GM19023 (cell line): ENCODE measurements around the gene ZNF655.
A peak's percentile ranks its signal among the peaks of the same experiment; 100 is the strongest.

Experiments
- ATAC-seq: cut with Tn5 transposase; IDR thresholded peaks from one replicate; pipeline ENCODE4 v1.9.1; 2021; ENCODE audit warnings: mild to moderate bottlenecking, moderate library complexity; ENCODE audit not compliant: unreplicated experiment

Gene ZNF655

GRCh38 chr7:99601656-99602310 is 43.3 kb downstream of the ZNF655 start:
- ATAC-seq, result no peak

- ATAC-seq, result no peak
These were observed 47.1 kb downstream of the ZNF655 start for GRCh38 chr7:99605527-99605926.

GRCh38 chr7:99606531-99606930 is 48.1 kb downstream of the ZNF655 start:
- no peak for ATAC-seq

- ATAC-seq, result no peak
These were observed 49.1 kb downstream of the ZNF655 start for GRCh38 chr7:99607548-99607947.

GRCh38 chr7:99614495-99614894 is 56.1 kb downstream of the ZNF655 start:
- ATAC-seq, result no peak

- ATAC-seq, result no peak
These were observed 57.5 kb downstream of the ZNF655 start for GRCh38 chr7:99615989-99616358.

- peak; percentile 96 for ATAC-seq
These were observed 58.1 kb downstream of the ZNF655 start, which contains the start of gene ZSCAN25 for GRCh38 chr7:99616359-99617191. TSS of gene ZSCAN25 (plus strand) at chr7:99616946. CDS start at chr7:99619607, 2,661 bp downstream.

GRCh38 chr7:99617192-99617781 is 58.8 kb downstream of the ZNF655 start:
- ATAC-seq, result no peak

- no peak for ATAC-seq
These were observed 60.3 kb downstream of the ZNF655 start for GRCh38 chr7:99618726-99619125.

GRCh38 chr7:99619571-99620130 is 61.2 kb downstream of the ZNF655 start:
- no peak for ATAC-seq

- ATAC-seq, result no peak
These were observed 62.8 kb downstream of the ZNF655 start for GRCh38 chr7:99621271-99621670.

GRCh38 chr7:99622596-99622995 is 64.2 kb downstream of the ZNF655 start:
- ATAC-seq, result no peak

- ATAC-seq, result no peak
These were observed 64.8 kb downstream of the ZNF655 start for GRCh38 chr7:99623091-99623693.

GRCh38 chr7:99623702-99624447 is 65.4 kb downstream of the ZNF655 start:
- no peak for ATAC-seq

- no peak for ATAC-seq
These were observed 66.0 kb downstream of the ZNF655 start for GRCh38 chr7:99624484-99624883.

GRCh38 chr7:99625321-99625720 is 66.9 kb downstream of the ZNF655 start:
- no peak for ATAC-seq

GRCh38 chr7:99625961-99626360 is 67.5 kb downstream of the ZNF655 start:
- ATAC-seq, result no peak
